ENCODE results near the gene GRAMD2B.

- TF ChIP-seq CTCF (IDR thresholded peaks at IDR 0.05) (no peak), POLR2A (IDR thresholded peaks at IDR 0.05) (no peak)
Observed at GRCh38 chr5:126531543-126532120, 108.4 kb downstream of the GRAMD2B start.

Data from body of pancreas (tissue), 4 donors.